ENCODE data around the gene MAT2B.

The MAT2B gene

GRCh38 chr5:163505368-163506094, at the start of gene MAT2B:
TSS of gene MAT2B (plus strand) at chr5:163505619. CDS start at chr5:163505687, 68 bp downstream.
- DNase-seq (ENCODE audit: low read depth) = peak; percentile 85

GRCh38 chr5:163456029-163456589, 49.3 kb upstream of the MAT2B start:
- no peak for DNase-seq (ENCODE audit: low read depth)

- no peak for DNase-seq (ENCODE audit: low read depth)
Measured at GRCh38 chr5:163456840-163457239, 48.6 kb upstream of the MAT2B start.

- no peak for DNase-seq (ENCODE audit: low read depth)
Measured at GRCh38 chr5:163458778-163459385, 46.5 kb upstream of the MAT2B start.

- no peak for DNase-seq (ENCODE audit: low read depth)
Measured at GRCh38 chr5:163459462-163459818, 46.0 kb upstream of the MAT2B start.

GRCh38 chr5:163459819-163460561, 45.4 kb upstream of the MAT2B start, which contains the start of gene NUDCD2:
TSS of gene NUDCD2 (minus strand) at chr5:163460102. CDS start at chr5:163460050, 52 bp downstream.
- DNase-seq (ENCODE audit: low read depth) = peak; percentile 87

- no peak for DNase-seq (ENCODE audit: low read depth)
Measured at GRCh38 chr5:163460562-163461171, 44.8 kb upstream of the MAT2B start, which contains the start of gene HMMR. TSS of gene HMMR (plus strand) at chr5:163460632. CDS start at chr5:163460693, 61 bp downstream.

- DNase-seq (ENCODE audit: low read depth) = no peak
Measured at GRCh38 chr5:163463063-163463435, 42.4 kb upstream of the MAT2B start.

- DNase-seq (ENCODE audit: low read depth) = no peak
Measured at GRCh38 chr5:163467682-163468081, 37.7 kb upstream of the MAT2B start.

GRCh38 chr5:163473635-163474243, 31.7 kb upstream of the MAT2B start:
- no peak for DNase-seq (ENCODE audit: low read depth)

- no peak for DNase-seq (ENCODE audit: low read depth)
Measured at GRCh38 chr5:163475411-163475810, 30.0 kb upstream of the MAT2B start.

GRCh38 chr5:163478126-163478981, 27.1 kb upstream of the MAT2B start:
- DNase-seq (ENCODE audit: low read depth) = no peak

GRCh38 chr5:163478982-163479271, 26.5 kb upstream of the MAT2B start:
- no peak for DNase-seq (ENCODE audit: low read depth)

- no peak for DNase-seq (ENCODE audit: low read depth)
Measured at GRCh38 chr5:163489055-163489744, 16.2 kb upstream of the MAT2B start.

GRCh38 chr5:163489745-163490075, 15.7 kb upstream of the MAT2B start:
- no peak for DNase-seq (ENCODE audit: low read depth)

- DNase-seq (ENCODE audit: low read depth) = no peak
Measured at GRCh38 chr5:163496286-163496685, 9.1 kb upstream of the MAT2B start.

- no peak for DNase-seq (ENCODE audit: low read depth)
Measured at GRCh38 chr5:163497315-163497714, 8.1 kb upstream of the MAT2B start.

GRCh38 chr5:163498886-163499285, 6.5 kb upstream of the MAT2B start:
- no peak for DNase-seq (ENCODE audit: low read depth)

GRCh38 chr5:163502521-163502920, 2.9 kb upstream of the MAT2B start:
- no peak for DNase-seq (ENCODE audit: low read depth)
